Measurements from ENCODE around the gene WNT7B. TPM values are rescaled to one million over a fixed set of nuclear protein-coding genes. Genes with fewer than 3 reads are reported as not detected.
A peak's percentile ranks its signal among the peaks of the same experiment; 100 is the strongest.

WNT7B gene
- total RNA-seq, 6 donors from 2014 or later, result 5.2 to 15.6 (median 8.8) TPM

DNA sequence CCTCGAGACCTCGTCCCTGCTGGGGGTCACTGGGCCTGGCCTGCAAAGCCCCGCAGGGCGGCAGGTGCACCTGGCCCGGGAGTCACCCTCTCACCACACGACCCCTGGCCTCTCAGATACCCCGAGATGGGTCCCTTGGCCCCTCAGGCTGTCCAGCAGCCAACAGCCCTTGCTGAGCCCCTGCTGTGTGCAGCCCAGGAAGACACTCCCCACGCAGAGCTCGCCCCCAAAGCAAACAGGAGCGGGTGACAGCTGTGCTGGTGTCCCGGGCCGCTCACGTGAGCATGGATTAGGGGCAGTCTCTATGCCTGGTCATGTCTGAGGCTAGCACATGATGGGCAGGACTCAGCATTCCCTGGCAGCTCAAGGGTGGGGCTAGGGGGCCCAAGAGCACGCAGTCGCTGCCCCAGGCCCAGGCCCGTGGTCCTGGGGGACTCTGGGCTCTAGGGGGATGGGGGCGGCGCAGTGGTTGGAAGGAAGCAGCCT, 31.3 kb downstream of the WNT7B start:
- Histone ChIP-seq H3K4me3 (no peak overlapping the region), H3K27ac (no peak overlapping the region), H3K4me1 (no peaks in the 10 kb centered on the region), H3K9me3 (no peaks in the 10 kb centered on the region), H3K36me3 (no peaks in the 10 kb centered on the region), H3K27me3 (no peaks in the 10 kb centered on the region)
- no peak for TF ChIP-seq POLR2A (IDR thresholded peaks at IDR 0.05)
- TF ChIP-seq CTCF (IDR thresholded peaks at IDR 0.05), result no peak
- no peak for TF ChIP-seq EP300 (IDR thresholded peaks at IDR 0.05)
- no peak for TF ChIP-seq POLR2AphosphoS5 (IDR thresholded peaks at IDR 0.05)
- 67 to 76% methylated on average over 6 to 18 of the region's 18 CpGs for WGBS, 2 donors
- ATAC-seq (ENCODE audit: low FRiP score in 2 of 2), result no peak
- DNase-seq, result peak in 1 of 2 donors; percentile 67

DNA sequence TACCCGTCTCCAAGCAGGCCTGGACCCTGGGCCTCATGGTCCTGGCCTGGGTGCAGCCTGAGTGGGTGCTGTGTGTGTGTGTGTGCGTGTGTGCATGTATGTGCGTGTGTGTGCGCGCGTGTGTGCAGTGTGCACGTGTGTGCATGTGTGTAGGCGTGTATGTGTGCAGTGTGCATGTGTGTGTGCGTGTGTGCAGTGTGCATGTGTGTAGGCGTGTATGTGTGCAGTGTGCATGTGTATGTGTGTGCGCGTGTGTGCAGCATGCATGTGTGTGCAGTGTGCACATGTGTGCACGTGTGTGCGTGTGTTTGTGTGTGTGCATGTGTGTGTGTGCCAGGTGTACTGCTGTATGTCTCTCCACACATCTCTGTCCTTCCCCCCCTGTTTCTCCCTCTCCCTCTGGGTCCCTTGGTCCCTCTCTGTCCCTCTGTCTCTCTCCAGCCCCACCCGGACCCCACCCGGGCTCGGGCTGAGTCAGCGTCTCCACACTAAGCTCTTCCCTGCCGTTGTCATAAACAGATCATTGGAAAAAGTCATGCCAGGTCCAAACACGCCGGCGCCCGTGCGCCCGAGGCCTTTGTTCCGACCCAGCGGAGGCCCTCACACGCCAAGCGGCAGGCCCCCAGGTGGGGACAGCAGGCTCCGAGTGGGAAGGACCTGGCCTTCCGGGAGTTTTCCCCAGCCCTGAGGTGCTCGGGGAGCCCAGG, 34.0 kb downstream of the WNT7B start:
- TF ChIP-seq POLR2AphosphoS5 (IDR thresholded peaks at IDR 0.05) (no peak), EP300 (IDR thresholded peaks at IDR 0.05) (no peak), CTCF (IDR thresholded peaks at IDR 0.05) (no peak), POLR2A (IDR thresholded peaks at IDR 0.05) (no peak)
- Histone ChIP-seq H3K9me3 (no peaks in the 10 kb centered on the region), H3K27me3 (no peaks in the 10 kb centered on the region), H3K4me1 (no peaks in the 10 kb centered on the region), H3K36me3 (no peaks in the 10 kb centered on the region), H3K4me3 (no peak overlapping the region), H3K27ac (no peak overlapping the region)
- WGBS, 2 donors, result 87 to 89% methylated on average over 19 to 32 of the region's 32 CpGs
- ATAC-seq (ENCODE audit: low FRiP score in 2 of 2) (no peak), DNase-seq (peak in 1 of 2 donors; percentile 84)

GRCh38 chr22:45942344-45942743, 34.6 kb downstream of the WNT7B start:
- Histone ChIP-seq H3K36me3 (no peaks in the 10 kb centered on the region), H3K4me1 (no peaks in the 10 kb centered on the region), H3K27me3 (no peaks in the 10 kb centered on the region), H3K4me3 (no peak overlapping the region), H3K9me3 (no peaks in the 10 kb centered on the region), H3K27ac (no peak overlapping the region)
- no peak for TF ChIP-seq EP300 (IDR thresholded peaks at IDR 0.05)
- no peak for TF ChIP-seq CTCF (IDR thresholded peaks at IDR 0.05)
- TF ChIP-seq POLR2A (IDR thresholded peaks at IDR 0.05), result no peak
- TF ChIP-seq POLR2AphosphoS5 (IDR thresholded peaks at IDR 0.05), result no peak
- 91 to 92% methylated on average over 5 to 9 of the region's 9 CpGs for WGBS, 2 donors
- DNase-seq (peak in 1 of 2 donors; percentile 67), ATAC-seq (ENCODE audit: low FRiP score in 2 of 2) (no peak)

- Histone ChIP-seq H3K4me1 (peaks cover 0 to 11% (median 2%) of the 10 kb centered on the region in 4 donors), H3K4me3 (no peak overlapping the region), H3K27me3 (peaks cover 0 to 2% (median 0%) of the 10 kb centered on the region in 4 donors), H3K9me3 (no peaks in the 10 kb centered on the region), H3K27ac (no peak overlapping the region), H3K36me3 (no peaks in the 10 kb centered on the region)
- TF ChIP-seq EP300 (IDR thresholded peaks at IDR 0.05), result no peak
- no peak for TF ChIP-seq CTCF (IDR thresholded peaks at IDR 0.05)
- ATAC-seq (ENCODE audit: low FRiP score in 2 of 2), result no peak
- WGBS, 2 donors, result 77 to 93% methylated on average over 3 of the region's 3 CpGs
- no peak for DNase-seq
Observed at GRCh38 chr22:45938913-45939312, 38.0 kb downstream of the WNT7B start.

GRCh38 chr22:45937960-45938359, 39.0 kb downstream of the WNT7B start:
- H3K27me3 ChIP-seq, result peaks cover 0 to 6% (median 0%) of the 10 kb centered on the region in 4 donors
- no peaks in the 10 kb centered on the region for H3K36me3 ChIP-seq
- 89 to 97% methylated on average over 8 of the region's 8 CpGs for WGBS, 2 donors
- DNase-seq (no peak), ATAC-seq (ENCODE audit: low FRiP score in 2 of 2) (no peak)
- H3K4me3 ChIP-seq, result no peak overlapping the region
- H3K27ac ChIP-seq, result no peak overlapping the region
- H3K9me3 ChIP-seq, result no peaks in the 10 kb centered on the region
- no peak for TF ChIP-seq EP300 (IDR thresholded peaks at IDR 0.05)
- H3K4me1 ChIP-seq, result peaks cover 0 to 11% (median 2%) of the 10 kb centered on the region in 4 donors
